SIG-M5 treated with dmso at 0.1 percent for 504 hours (cell line): Measurements from ENCODE around the gene PRAME.
A peak's percentile ranks its signal among the peaks of the same experiment; 100 is the strongest.
"Not testable (repeated sequence)": the region's sequence is repeated elsewhere in the genome, so short reads cannot be mapped to it uniquely, and the experiment has no call there.

ENCODE experiments used
- DNase-seq: peaks from one replicate; lab custom pipeline; 2025; ENCODE audit not compliant: unreplicated experiment; lab: John Stamatoyannopoulos, UW

Gene PRAME

DNA sequence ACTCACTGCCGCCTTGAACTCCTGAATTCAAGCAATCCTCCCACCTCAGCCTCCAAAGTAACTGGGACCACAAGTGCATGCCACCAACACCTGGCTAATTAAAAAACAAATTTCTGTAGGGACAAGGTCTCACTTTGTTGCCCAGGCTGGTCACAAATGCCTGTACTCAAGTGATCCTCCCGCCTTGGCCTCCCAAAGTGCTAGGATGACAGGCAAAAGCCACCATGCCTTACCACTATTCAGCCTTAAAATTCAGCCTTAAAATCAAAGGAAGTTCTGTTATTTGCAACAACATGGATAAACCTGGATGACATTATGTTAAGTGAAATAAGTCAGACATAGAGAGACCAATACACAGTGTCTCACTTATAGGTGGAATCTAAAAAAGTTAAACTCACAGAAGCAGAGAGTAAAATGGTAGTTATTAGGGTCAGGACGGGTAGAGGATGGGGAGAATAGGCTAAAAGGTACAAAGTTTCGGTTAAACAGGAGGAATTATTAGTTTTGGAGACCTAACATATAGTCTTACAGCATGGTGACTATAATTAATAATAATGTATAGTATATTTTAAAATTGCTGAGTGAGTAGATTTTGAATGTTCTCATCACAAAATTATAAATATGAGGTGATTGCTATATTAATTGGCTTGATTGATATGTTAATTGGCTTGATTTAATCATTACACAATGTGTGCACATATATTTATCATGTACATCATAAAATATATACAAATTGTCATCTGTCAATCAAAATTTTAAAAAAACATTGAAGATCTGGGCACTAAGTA lies 32.7 kb downstream of the PRAME start:
- no peak for DNase-seq

- no peak for DNase-seq
Observed at GRCh38 chr22:22523494-22523893, 35.6 kb downstream of the PRAME start.

- DNase-seq, result no peak
Observed at GRCh38 chr22:22521631-22522030, 37.4 kb downstream of the PRAME start.

DNA sequence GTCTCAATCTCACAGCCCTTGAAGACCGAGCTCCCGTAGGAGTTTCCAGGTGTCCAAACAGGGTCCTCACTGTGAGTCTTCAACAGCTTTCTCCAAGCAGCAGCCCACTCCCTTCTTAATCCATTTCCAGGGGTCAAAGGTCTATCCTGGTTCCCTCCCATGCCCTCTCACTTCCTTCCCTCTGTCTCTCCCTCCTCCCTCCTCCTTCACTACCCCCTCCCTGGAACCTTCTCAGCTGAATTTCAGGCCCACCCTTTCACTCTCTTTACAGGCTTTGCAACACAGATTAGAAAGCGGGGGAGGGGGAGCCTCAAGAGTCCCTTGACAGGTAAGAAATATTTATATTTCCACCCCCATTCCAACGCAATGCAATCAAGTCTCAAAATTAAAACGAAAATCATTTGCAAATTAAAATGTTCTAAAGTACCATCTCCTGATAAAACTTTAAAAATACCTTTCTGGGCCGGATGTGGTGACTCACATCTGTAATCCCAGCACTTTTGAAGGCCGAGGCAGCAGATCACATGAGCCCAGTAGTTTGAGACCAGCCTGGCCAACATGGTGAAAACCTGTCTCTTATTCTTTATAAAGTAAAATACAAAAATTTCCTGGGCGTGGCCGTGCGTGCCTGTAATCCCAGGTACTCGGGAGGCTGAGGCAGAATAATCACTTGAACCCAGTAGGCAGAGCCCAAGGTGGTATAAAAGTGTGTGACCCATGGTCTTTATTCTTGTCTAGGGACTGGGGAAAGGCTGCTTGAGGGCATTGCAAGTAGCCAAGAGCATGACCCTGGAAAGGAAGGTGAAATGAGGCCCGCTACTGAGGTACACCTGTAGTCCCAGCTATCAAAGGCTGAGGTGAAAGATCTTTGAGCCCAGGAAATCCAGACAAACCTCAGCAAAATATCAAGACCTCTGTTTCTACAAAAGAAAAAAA lies 38.1 kb downstream of the PRAME start:
- DNase-seq, result no peak

DNA sequence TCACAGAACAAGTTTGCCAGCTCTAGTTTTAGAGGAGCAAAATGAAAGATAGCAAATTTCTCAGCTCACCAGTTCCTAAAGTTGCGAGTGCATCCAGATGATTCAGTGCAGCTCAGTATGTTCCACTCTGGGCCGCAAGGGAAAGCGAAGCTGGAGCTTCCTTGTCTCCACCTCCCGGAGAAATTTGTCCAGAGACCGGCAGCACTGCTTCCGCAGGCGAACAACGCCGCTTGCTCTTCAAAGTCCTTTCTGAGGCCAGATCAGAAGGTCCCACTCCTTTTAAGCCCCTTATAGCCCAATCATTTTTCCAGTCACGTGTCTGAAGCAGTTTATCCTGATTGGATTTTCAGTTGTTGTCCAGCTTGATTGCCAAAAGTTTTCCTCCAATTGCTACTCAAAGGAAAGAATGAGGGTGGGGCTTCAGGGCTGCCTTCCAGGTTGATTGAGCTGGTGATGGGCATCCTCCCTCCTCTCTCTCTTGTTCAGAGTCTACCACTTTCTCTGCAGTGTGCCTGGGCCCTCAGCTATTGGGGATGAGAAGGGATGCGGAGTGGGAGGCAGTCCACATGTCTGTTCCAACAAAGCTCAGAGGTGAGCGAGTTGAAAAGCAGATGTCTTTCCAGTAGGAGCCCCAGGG lies 38.9 kb downstream of the PRAME start, which contains the start of gene ZNF280A:
Gene ZNF280A (minus strand): TSS at position 251 of the 637 bp plus-strand sequence. CDS start 4,640 bp downstream, outside the sequence.
- DNase-seq, result no peak

DNA sequence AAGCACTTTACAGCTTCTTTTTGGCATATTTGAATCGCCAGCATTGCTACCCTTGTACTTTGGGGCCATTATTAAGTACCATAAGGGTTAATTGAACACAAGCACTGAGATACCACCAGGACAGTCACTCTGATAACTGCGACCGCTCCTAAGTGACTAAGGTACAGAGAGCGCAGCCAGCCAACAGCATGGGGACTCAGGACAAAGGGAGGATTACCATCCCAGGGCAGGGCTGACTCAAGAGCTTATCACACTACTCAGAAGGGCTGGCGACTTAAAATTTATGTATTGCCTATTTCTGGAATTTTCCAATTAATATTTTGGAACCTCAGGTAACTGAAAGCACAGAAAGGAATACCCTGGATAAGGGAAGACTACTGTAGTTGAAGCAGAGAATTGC lies 39.5 kb downstream of the PRAME start:
- DNase-seq, result no peak

DNA sequence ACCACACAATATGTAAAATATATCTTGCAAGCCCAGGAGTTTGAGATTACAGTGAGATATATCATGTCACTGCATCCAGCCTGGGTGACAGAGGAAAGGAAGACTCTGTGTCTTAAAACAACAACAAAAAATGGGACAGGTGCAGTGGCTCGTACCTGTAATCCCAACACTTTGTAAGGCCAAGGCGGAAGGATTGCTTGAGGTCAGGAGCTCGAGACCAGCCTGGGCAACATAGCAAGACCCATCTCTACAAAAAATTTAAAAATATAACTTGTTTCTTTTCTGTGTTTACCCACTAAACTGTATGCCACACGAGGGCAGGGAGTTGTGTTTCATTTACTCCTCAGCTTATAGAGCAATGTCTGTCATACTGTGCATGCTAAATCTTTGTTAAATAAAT lies 42.1 kb downstream of the PRAME start:
- DNase-seq, result no peak

DNA sequence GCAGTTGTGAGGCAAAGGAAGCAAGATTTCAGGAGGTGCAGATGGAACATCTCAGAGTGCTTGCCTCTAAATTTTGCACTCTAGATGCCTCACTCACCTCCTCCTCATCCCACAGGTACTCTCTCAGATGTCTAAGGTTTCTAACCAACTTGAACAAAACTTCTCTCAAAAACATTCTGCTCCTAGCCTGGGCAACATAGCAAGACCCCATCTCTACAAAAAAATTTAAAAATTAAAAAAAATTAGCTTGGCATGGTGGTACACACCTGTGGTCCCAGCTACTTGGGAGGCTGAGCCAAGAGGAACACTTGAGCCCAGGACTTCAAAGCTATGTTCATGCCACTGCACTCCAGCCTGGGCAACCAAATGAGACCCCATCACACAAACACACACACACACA lies 43.2 kb downstream of the PRAME start:
- DNase-seq, result no peak

DNA sequence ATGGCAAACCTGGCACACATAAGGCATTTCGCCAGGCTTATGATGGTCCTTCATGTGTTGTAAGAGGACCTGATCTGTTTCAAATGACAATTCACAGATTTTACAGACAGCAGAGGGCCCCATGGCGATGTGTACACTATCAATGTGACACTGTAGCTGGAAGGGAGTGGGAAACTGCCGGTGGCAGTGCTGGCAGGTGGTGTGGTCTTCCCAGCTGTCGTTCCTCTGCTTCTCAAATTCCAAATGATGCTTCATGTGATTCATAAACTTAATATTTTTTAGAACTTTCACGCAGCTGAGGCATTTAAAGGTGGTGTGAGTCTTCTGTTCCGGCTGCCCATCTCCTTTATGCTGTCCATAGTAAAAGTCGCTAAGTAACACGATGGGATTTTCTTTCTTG lies 44.6 kb downstream of the PRAME start:
- DNase-seq, result not testable (repeated sequence)

- no peak for DNase-seq
Observed at GRCh38 chr22:22513619-22514018, 45.4 kb downstream of the PRAME start.

GRCh38 chr22:22512951-22513350 lies 46.1 kb downstream of the PRAME start:
- DNase-seq, result no peak

- not testable (repeated sequence) for DNase-seq
Observed at GRCh38 chr22:22510833-22511232, 48.2 kb downstream of the PRAME start.

- DNase-seq, result not testable (repeated sequence)
Observed at GRCh38 chr22:22509912-22510311, 49.2 kb downstream of the PRAME start.

- peak; percentile 42 for DNase-seq
Observed at GRCh38 chr22:22508274-22509176, 50.5 kb downstream of the PRAME start, which contains the start of gene ZNF280B. Gene ZNF280B, minus strand, starts transcription at chr22:22508742. Its CDS starts 19,344 bp downstream, at chr22:22489398.

- no peak for DNase-seq
Observed at GRCh38 chr22:22507743-22508273, 51.3 kb downstream of the PRAME start.

GRCh38 chr22:22506736-22507135 lies 52.3 kb downstream of the PRAME start:
- no peak for DNase-seq

GRCh38 chr22:22498267-22498666 lies 60.8 kb downstream of the PRAME start:
- DNase-seq, result no peak
